NCI-H1092 treated with DMSO at 0.1 percent for 48 hours (cell line): ENCODE measurements around the gene ADAR.

Source experiments
- DNase-seq: peaks from one replicate; lab custom pipeline; 2025; lab: John Stamatoyannopoulos, UW

The ADAR gene

DNA sequence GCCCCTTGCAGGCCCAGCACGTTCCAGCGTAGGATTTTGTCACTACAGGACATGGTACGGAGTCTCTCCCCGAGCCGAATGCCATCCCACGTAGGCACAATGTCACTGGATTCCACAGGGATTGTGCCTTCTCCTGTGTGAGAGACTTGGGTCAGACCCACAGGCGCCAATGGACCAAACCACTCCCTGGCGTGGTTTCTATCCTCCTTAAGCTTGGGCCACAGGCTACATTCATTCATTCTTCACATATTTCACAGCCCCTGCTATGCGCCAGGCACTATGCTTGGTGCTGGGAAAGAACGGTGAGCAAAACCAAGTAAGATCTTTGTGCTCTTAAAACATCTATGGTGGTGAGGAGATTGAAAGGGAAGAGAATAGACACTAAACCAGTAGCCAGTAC lies 21.8 kb downstream of the ADAR start:
- no peak for DNase-seq

DNA sequence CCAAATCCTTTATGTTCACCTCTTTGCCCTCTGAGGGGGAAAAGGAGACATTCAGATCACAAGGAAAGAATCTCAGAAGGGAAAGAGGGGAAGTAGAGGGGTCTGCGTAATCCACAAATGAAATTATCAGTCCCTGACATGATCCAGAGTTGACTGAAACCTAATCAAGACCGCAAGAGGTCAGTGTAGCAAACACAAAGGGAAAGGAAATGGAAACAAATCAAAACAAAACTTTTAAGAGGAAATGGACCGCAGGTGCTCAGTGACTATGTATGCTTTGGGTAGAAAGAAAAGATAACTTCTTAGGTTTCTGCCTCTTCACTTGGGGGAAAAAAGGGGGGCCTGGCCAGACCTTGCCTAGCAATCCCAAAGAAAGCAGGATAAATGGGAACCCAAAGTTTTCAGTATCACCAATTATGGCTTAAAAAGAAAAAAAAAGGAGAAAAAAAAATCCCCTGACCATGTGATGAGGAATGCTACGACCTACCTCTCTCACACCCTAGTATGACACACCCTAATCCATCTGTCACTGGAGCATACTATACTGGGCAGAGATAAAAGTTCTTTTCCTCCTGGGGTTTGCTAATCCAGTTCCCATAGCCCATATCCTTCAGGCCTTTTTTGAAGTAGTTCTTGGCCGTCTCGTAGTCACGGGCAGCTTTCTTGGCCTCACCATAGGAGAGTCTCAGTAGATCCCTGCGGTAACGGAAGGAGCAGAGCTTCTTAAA lies 23.6 kb downstream of the ADAR start:
- no peak for DNase-seq

DNA sequence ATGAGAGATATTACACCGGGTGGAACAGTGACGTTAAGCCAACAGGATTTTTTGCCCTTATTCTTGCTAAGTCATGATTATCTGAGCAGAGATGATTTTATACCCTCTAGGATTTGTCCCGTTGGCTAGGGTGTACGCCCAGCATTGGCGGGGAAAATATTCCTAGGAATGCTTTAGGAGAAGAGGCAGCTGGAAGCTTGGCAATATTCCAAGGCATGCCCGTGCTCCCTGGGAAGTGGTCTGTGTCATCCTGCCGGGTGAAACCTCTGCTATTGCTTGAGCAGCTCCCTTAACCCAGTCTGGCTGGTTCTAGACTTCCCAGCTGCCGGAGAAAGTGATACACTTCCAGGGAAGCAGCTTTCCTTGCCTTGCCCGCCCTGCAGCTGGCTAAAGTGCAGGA lies 24.2 kb downstream of the ADAR start:
- DNase-seq, result no peak

DNA sequence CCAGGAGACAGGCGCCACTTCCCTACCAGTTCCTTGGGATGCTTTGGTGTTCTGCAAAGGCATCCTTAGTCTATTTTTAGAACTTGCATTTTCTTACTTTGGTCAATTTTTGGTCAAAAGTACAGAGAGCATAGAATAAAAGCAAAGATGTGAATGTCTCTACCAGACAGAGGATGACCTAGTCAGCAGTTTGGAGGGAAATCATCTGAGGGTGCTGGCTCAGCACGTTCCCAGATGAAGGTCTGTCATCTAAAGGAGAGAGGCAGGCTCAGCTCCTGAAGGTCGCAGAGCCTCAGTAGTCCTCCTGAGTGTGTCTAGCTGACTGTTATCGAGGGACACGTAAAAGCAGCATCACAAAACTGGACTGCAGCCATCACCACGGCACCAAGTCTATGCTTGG lies 25.1 kb downstream of the ADAR start:
- DNase-seq, result no peak

- no peak for DNase-seq
Measured at GRCh38 chr1:154581766-154582165, 26.2 kb downstream of the ADAR start.

GRCh38 chr1:154579374-154579773 lies 28.6 kb downstream of the ADAR start:
- no peak for DNase-seq

- no peak for DNase-seq
Measured at GRCh38 chr1:154578058-154578418, 29.9 kb downstream of the ADAR start.

- no peak for DNase-seq
Measured at GRCh38 chr1:154577346-154578057, 30.5 kb downstream of the ADAR start.

- DNase-seq, result no peak
Measured at GRCh38 chr1:154575951-154576566, 31.9 kb downstream of the ADAR start.

- DNase-seq, result no peak
Measured at GRCh38 chr1:154575147-154575927, 32.6 kb downstream of the ADAR start.

- DNase-seq, result peak; percentile 79
Measured at GRCh38 chr1:154574716-154575115, 33.3 kb downstream of the ADAR start.

GRCh38 chr1:154573168-154573510 lies 34.8 kb downstream of the ADAR start:
- no peak for DNase-seq

DNA sequence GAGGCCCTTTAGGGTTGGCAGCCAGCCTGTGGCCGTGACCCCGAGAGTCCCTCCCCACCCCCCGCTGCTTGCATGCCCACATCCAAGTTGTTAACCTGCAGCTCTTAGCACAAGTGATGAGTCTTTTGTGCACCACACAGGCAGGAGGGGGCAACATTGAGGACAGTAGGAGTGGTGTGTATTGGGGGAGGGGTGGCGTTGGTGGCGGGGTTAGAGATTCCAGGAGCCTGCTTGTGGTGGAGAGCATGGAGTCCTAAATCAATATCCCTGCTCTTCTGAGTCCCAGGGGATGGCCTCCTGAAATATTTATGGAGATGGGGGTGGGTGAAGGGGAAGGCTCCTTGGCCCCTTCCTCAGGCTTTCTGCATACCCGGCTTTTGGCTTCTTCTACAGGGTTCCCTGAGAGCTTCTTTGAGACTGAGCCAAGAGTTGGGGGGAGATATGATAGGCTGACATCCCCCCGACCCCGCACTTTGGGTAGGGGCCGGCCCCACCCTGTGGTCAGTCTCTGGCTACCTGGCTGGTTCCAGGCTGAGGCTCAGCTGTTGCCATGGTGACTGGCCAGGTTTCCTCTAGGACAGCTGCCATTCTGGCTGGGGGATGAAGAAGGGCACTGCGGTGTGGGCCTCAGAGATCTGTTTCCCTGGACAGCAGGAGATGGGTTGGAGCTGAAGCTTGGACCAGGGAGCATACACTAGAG lies 35.4 kb downstream of the ADAR start:
- DNase-seq, result no peak

DNA sequence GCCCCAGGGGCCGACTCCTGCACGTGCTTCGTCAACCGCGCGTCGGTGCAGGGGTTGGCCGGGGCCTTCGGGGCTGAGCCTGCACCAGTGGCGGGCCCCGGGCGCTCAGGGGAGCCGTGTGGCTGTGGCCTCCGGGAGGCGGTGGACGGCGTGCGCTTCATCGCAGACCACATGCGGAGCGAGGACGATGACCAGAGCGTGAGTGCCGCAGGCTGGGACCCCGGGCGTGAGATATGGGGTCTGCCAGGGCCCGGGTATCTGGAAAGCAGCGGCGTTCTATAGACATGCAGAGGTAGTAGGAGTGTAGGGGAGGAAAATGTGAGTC lies 36.1 kb downstream of the ADAR start:
- no peak for DNase-seq

DNA sequence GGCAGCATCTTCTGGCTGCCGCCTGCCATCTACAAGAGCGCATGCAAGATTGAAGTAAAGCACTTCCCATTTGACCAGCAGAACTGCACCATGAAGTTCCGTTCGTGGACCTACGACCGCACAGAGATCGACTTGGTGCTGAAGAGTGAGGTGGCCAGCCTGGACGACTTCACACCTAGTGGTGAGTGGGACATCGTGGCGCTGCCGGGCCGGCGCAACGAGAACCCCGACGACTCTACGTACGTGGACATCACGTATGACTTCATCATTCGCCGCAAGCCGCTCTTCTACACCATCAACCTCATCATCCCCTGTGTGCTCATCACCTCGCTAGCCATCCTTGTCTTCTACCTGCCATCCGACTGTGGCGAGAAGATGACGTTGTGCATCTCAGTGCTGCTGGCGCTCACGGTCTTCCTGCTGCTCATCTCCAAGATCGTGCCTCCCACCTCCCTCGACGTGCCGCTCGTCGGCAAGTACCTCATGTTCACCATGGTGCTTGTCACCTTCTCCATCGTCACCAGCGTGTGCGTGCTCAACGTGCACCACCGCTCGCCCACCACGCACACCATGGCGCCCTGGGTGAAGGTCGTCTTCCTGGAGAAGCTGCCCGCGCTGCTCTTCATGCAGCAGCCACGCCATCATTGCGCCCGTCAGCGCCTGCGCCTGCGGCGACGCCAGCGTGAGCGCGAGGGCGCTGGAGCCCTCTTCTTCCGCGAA lies 36.6 kb downstream of the ADAR start:
- DNase-seq, result no peak

DNA sequence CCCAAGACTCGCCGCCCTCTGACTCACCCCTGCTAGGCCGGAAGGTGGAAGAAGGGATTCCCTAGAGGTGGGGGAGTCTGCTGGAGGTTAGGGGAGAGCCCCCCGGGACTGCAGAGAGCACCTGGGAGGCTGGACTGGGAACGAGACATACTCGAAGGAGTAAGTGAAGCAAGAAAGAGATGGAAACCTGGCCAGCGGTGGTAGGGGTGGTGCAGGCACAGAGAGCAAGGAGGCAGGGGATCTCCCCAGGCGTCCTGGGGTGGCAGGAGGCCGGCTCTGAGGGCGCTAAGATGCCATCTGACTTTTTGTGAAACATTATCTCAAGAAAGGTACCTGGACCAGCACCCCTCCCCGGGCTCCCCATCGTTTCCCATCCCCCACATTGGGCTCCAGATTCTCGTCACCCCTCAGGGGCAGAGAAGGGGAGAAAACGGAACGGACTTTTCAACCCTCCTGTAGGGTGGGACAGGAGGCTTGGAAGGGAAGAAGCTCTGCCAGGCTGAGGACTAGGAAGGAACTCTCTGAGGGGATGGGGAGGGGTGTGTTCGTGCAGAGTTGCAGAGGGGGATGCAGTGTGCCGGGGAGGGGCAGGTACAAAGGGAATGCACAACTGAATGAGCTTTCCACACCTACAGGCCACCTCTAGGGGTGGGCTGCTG lies 39.7 kb downstream of the ADAR start:
- no peak for DNase-seq

- peak; percentile 78 for DNase-seq
Measured at GRCh38 chr1:154567386-154568156, 40.4 kb downstream of the ADAR start, which contains the start of gene CHRNB2. TSS of gene CHRNB2 (plus strand) at chr1:154567778. CDS start at chr1:154568045, 267 bp downstream.

GRCh38 chr1:154565876-154566275 lies 42.1 kb downstream of the ADAR start:
- DNase-seq, result no peak

DNA sequence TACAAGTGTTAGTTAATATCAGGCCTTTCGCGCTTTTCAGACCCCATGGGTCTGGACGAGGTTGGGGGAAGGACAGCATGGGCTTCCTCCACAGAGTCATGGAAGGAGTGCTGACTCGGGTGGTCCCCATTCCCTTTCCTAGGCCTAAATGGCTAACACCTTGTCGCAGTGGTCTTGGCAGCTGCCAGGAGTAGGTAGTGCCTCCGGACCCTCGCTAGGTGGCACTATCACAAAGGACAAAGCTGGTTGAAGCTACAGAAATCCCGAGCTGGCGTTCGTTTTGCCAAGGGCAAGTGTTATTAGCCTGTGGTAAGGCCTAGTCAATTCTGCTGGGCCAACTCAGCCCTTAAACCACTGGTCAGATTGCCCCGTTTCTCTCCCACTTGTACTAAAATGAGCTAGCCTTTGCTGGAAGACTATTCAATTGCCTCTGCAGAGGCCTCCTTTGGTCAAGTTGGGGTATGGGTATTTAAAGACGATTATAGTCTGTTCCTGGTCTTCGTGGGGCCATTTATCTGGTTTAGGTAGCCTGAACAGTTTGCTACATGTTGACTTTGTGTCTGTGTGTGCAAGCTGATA lies 48.4 kb downstream of the ADAR start:
- DNase-seq, result peak; percentile 95
